ENCODE measurements around the gene CDC25B.

Gene CDC25B

GRCh38 chr20:3802524-3803239 lies 6.6 kb downstream of the CDC25B start:
- DNase-seq (ENCODE audit: low read depth in 2 of 3, low spot score in 2 of 3) = no peak

- no peak for DNase-seq (ENCODE audit: low read depth in 2 of 3, low spot score in 2 of 3)
Measured at GRCh38 chr20:3803289-3803688, 7.2 kb downstream of the CDC25B start.

- DNase-seq (ENCODE audit: low read depth in 2 of 3, low spot score in 2 of 3) = no peak
Measured at GRCh38 chr20:3803854-3804253, 7.7 kb downstream of the CDC25B start.

GRCh38 chr20:3804254-3804751 lies 8.2 kb downstream of the CDC25B start:
- DNase-seq (ENCODE audit: low read depth in 2 of 3, low spot score in 2 of 3) = no peak

GRCh38 chr20:3804781-3805180 lies 8.7 kb downstream of the CDC25B start:
- no peak for DNase-seq (ENCODE audit: low read depth in 2 of 3, low spot score in 2 of 3)

GRCh38 chr20:3808544-3808943 lies 12.4 kb downstream of the CDC25B start:
- DNase-seq (ENCODE audit: low read depth in 2 of 3, low spot score in 2 of 3) = no peak

- peak; percentile 51 to 71 (median 66) for DNase-seq (ENCODE audit: low read depth in 2 of 3, low spot score in 2 of 3)
Measured at GRCh38 chr20:3811467-3812258, 15.6 kb downstream of the CDC25B start.

GRCh38 chr20:3812259-3812681 lies 16.2 kb downstream of the CDC25B start:
- no peak for DNase-seq (ENCODE audit: low read depth in 2 of 3, low spot score in 2 of 3)

GRCh38 chr20:3812975-3813847 lies 17.1 kb downstream of the CDC25B start:
- DNase-seq (ENCODE audit: low read depth in 2 of 3, low spot score in 2 of 3) = no peak

- no peak for DNase-seq (ENCODE audit: low read depth in 2 of 3, low spot score in 2 of 3)
Measured at GRCh38 chr20:3813848-3814581, 17.9 kb downstream of the CDC25B start.

GRCh38 chr20:3814928-3815495 lies 18.9 kb downstream of the CDC25B start:
- no peak for DNase-seq (ENCODE audit: low read depth in 2 of 3, low spot score in 2 of 3)

GRCh38 chr20:3815703-3816315 lies 19.7 kb downstream of the CDC25B start:
- no peak for DNase-seq (ENCODE audit: low read depth in 2 of 3, low spot score in 2 of 3)

GRCh38 chr20:3818155-3819151 lies 22.3 kb downstream of the CDC25B start:
- DNase-seq (ENCODE audit: low read depth in 2 of 3, low spot score in 2 of 3) = no peak

GRCh38 chr20:3819411-3820047 lies 23.4 kb downstream of the CDC25B start:
- DNase-seq (ENCODE audit: low read depth in 2 of 3, low spot score in 2 of 3) = no peak

- peak; percentile 89 to 95 (median 94) for DNase-seq (ENCODE audit: low read depth in 2 of 3, low spot score in 2 of 3)
Measured at GRCh38 chr20:3820048-3820900, 24.2 kb downstream of the CDC25B start, which contains the start of gene AP5S1. Gene AP5S1, plus strand, starts transcription at chr20:3820547. Its CDS starts 1,571 bp downstream, at chr20:3822118.

- DNase-seq (ENCODE audit: low read depth in 2 of 3, low spot score in 2 of 3) = no peak
Measured at GRCh38 chr20:3820901-3821727, 25.0 kb downstream of the CDC25B start.
